ENCODE results near the gene POMT1. TPM values are rescaled to one million over a fixed set of nuclear protein-coding genes. Genes with fewer than 3 reads are reported as not detected.

The POMT1 gene
- total and polyA plus RNA-seq, 2 of the 8 experiments (the other 6 are each of a cell fraction or from before 2014, with no cell fraction given) = 22.3 to 33.2 TPM

GRCh38 chr9:131545786-131546335, 43.1 kb downstream of the POMT1 start:
- no peaks in the 10 kb centered on the region for H4K20me1 ChIP-seq (replicated peaks in 1 of 2; ENCODE audit: control insufficient read depth in 1 of 2, insufficient read depth in 2 of 2, low read length in 2 of 2)
- CTCF ChIA-PET (ENCODE audit: partially characterized antibody) = interaction anchor here (0.8 to 2.2 kb wide), 5 partner anchors 14 to 209 kb away, joined by 3 to 10 read pairs (median 3); no protein-coding TSS in a partner anchor
- H3K18ac ChIP-seq (ENCODE audit: extremely low read depth, low read length) = no peak overlapping the region; the same call in 1 of the 2 replicates
- peaks cover 3% of the 10 kb centered on the region; the same call in 1 of the 2 replicates for H3K23me2 ChIP-seq (ENCODE audit: low read depth, low read length)
- no peak overlapping the region for H4K5ac ChIP-seq (ENCODE audit: insufficient read length, low read depth, low read length)
- no peak overlapping the region for H3K27ac ChIP-seq (ENCODE audit: low read depth, low read length)
- no peak overlapping the region for H2BK12ac ChIP-seq (ENCODE audit: low read depth, low read length)
- peak overlapping the region; percentile 77 to 98 for H3K4me2 ChIP-seq (ENCODE audit: insufficient read depth in 1 of 2, low read depth in 2 of 2, low read length in 2 of 2)
- H2AK5ac ChIP-seq (ENCODE audit: low read depth, low read length) = no peak overlapping the region
- TF ChIP-seq BACH1 (IDR thresholded peaks at IDR 0.05; ENCODE audit: low read length) (peak; percentile 52), TCF12 (IDR thresholded peaks at IDR 0.05; ENCODE audit: low read depth, low read length) (no peak), SUZ12 (IDR thresholded peaks at IDR 0.05; ENCODE audit: low read length) (peak; percentile 70), SIN3A (conservative IDR thresholded peaks at IDR 0.05 in 1 of 2, IDR thresholded peaks at IDR 0.05 in 1 of 2; ENCODE audit: low read depth in 1 of 2, low read length in 2 of 2) (no peak), KDM4A (IDR thresholded peaks at IDR 0.05; ENCODE audit: low read depth, low read length, severe bottlenecking) (peak; percentile 22)
- 2% methylated on average over 18 of the region's 30 CpGs; no CpG with 5 or more reads in 1 of the 2 experiments for WGBS, 2 experiments (ENCODE audit: extremely low coverage in 1 of 2, insufficient coverage in 1 of 2, insufficient read length in 1 of 2, insufficient replicate concordance in 2 of 2, low coverage in 1 of 2, low lambda C conversion rate in 2 of 2, missing lambda C conversion rate in 1 of 2)
- no peak overlapping the region for H3K56ac ChIP-seq (replicated peaks; ENCODE audit: insufficient read length, low read depth, low read length)
- H2AFZ ChIP-seq (ENCODE audit: low read length) = no peak overlapping the region; the same call in 1 of the 2 replicates
- peak overlapping the region; percentile 51; the same call in 1 of the 2 replicates for H4K8ac ChIP-seq (ENCODE audit: extremely low read depth, insufficient read depth, low read length)
- H3K79me1 ChIP-seq (ENCODE audit: low read depth, low read length) = no peaks in the 10 kb centered on the region
- POLR2A ChIA-PET (ENCODE audit: partially characterized antibody) = interaction anchor here (0.5 to 1.8 kb wide), 8 partner anchors 14 to 214 kb away, joined by 3 to 6 read pairs (median 4); partner anchors contain the start of gene UCK1
- DNase-seq (ENCODE audit: low read depth in 1 of 2, low spot score in 2 of 2) = peak in 1 of 2 experiments; percentile 75
- H2BK20ac ChIP-seq (ENCODE audit: low read length) = no peak overlapping the region
- peak overlapping the region; percentile 36 to 68 (median 44) for H3K4me3 ChIP-seq (ENCODE audit: extremely low read depth in 1 of 4, insufficient read depth in 2 of 4, low read depth in 3 of 4, low read length in 4 of 4)
- no peak overlapping the region for H2BK120ac ChIP-seq (replicated peaks; ENCODE audit: low read depth, low read length)
- H3K4ac ChIP-seq (replicated peaks; ENCODE audit: insufficient read length, low read depth, low read length) = no peak overlapping the region
- no peak overlapping the region for H3K14ac ChIP-seq (ENCODE audit: insufficient read length)
- no peak overlapping the region for H4K91ac ChIP-seq (replicated peaks; ENCODE audit: insufficient read length, low read length)
- H3K4me1 ChIP-seq (replicated peaks in 1 of 4; ENCODE audit: control insufficient read depth in 3 of 4, insufficient read depth in 4 of 4, low read length in 3 of 4) = peaks cover 0 to 4% (median 3%) of the 10 kb centered on the region in 4 experiments; a peak in 3 of 7 replicates
- peaks cover 16 to 25% of the 10 kb centered on the region in 2 experiments for H3K9me3 ChIP-seq (ENCODE audit: insufficient read depth in 2 of 2, low read depth in 1 of 2, low read length in 1 of 2)
- H2BK15ac ChIP-seq (ENCODE audit: low read length) = no peak overlapping the region
- no peak overlapping the region for H3K23ac ChIP-seq (ENCODE audit: insufficient read length)
- no peak for FAIRE-seq
- H3K9ac ChIP-seq (replicated peaks in 1 of 4; ENCODE audit: extremely low read depth in 1 of 4, low read depth in 3 of 4, low read length in 3 of 4) = no peak overlapping the region
- H2BK5ac ChIP-seq (ENCODE audit: low read depth, low read length) = no peak overlapping the region
- H3K36me3 ChIP-seq (ENCODE audit: control insufficient read depth in 2 of 4, insufficient read depth in 4 of 4, low read length in 3 of 4) = no peaks in the 10 kb centered on the region
- peaks cover 17 to 42% (median 33%) of the 10 kb centered on the region in 4 experiments for H3K27me3 ChIP-seq (replicated peaks in 1 of 4; ENCODE audit: control insufficient read depth in 3 of 4, extremely low read depth in 1 of 4, insufficient read depth in 3 of 4, low read length in 3 of 4)
- no peaks in the 10 kb centered on the region for H3K79me2 ChIP-seq (ENCODE audit: control insufficient read depth in 1 of 2, insufficient read depth in 2 of 2, low read length in 2 of 2)
